ENCODE data around the gene SPAG5. TPM values are rescaled to one million over a fixed set of nuclear protein-coding genes. Genes with fewer than 3 reads are reported as not detected.

Gene SPAG5
- total RNA-seq, 4 donors from 2014 or later = 5.7 to 13.5 (median 7.0) TPM

DNA sequence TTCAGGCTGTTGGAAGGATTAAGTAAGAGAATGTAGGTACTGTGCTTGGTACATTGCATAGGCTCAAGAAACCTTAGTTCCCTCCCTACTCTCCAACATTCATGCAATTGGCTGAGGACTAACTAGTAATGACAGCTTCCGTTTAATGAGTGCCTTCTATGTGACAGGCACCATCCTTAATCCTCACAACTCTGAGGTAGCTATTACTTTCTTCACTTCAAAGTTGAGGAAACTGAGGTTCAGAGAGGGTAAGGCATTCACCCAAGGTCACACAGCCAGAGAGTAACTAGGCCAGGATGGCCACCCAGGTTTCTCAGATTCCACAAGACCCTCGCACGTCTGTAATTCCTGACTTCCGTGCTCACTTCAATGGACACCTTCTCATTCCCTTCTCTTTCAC, 68.6 kb downstream of the SPAG5 start:
- Histone ChIP-seq H3K4me3 (no peak overlapping the region), H3K27me3 (no peaks in the 10 kb centered on the region), H3K4me1 (peaks cover 71% of the 10 kb centered on the region), H3K9me3 (no peaks in the 10 kb centered on the region), H3K27ac (no peak overlapping the region), H3K36me3 (no peaks in the 10 kb centered on the region)
- no peak for DNase-seq (ENCODE audit: low spot score in 2 of 2)
- no peak for TF ChIP-seq EP300 (IDR thresholded peaks at IDR 0.05)
- TF ChIP-seq POLR2AphosphoS5 (IDR thresholded peaks at IDR 0.05) = no peak
- TF ChIP-seq, protein P1, sequence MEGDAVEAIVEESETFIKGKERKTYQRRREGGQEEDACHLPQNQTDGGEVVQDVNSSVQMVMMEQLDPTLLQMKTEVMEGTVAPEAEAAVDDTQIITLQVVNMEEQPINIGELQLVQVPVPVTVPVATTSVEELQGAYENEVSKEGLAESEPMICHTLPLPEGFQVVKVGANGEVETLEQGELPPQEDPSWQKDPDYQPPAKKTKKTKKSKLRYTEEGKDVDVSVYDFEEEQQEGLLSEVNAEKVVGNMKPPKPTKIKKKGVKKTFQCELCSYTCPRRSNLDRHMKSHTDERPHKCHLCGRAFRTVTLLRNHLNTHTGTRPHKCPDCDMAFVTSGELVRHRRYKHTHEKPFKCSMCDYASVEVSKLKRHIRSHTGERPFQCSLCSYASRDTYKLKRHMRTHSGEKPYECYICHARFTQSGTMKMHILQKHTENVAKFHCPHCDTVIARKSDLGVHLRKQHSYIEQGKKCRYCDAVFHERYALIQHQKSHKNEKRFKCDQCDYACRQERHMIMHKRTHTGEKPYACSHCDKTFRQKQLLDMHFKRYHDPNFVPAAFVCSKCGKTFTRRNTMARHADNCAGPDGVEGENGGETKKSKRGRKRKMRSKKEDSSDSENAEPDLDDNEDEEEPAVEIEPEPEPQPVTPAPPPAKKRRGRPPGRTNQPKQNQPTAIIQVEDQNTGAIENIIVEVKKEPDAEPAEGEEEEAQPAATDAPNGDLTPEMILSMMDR (IDR thresholded peaks at IDR 0.05) = no peak
- no peak for TF ChIP-seq POLR2A (IDR thresholded peaks at IDR 0.05)
- WGBS = 80% methylated on average over 4 of the region's 4 CpGs

GRCh38 chr17:28529013-28529400, 69.8 kb downstream of the SPAG5 start:
- no peaks in the 10 kb centered on the region for H3K36me3 ChIP-seq
- DNase-seq (ENCODE audit: low spot score in 2 of 2) = no peak
- TF ChIP-seq, protein P1 (IDR thresholded peaks at IDR 0.05) = no peak
- TF ChIP-seq POLR2A (IDR thresholded peaks at IDR 0.05) (no peak), POLR2AphosphoS5 (IDR thresholded peaks at IDR 0.05) (no peak), EP300 (IDR thresholded peaks at IDR 0.05) (no peak)
- H3K27ac ChIP-seq = no peak overlapping the region
- H3K4me3 ChIP-seq = no peak overlapping the region
- peaks cover 80% of the 10 kb centered on the region for H3K4me1 ChIP-seq
- H3K27me3 ChIP-seq = no peaks in the 10 kb centered on the region
- H3K9me3 ChIP-seq = no peaks in the 10 kb centered on the region
- 91% methylated on average over 3 of the region's 3 CpGs for WGBS

DNA sequence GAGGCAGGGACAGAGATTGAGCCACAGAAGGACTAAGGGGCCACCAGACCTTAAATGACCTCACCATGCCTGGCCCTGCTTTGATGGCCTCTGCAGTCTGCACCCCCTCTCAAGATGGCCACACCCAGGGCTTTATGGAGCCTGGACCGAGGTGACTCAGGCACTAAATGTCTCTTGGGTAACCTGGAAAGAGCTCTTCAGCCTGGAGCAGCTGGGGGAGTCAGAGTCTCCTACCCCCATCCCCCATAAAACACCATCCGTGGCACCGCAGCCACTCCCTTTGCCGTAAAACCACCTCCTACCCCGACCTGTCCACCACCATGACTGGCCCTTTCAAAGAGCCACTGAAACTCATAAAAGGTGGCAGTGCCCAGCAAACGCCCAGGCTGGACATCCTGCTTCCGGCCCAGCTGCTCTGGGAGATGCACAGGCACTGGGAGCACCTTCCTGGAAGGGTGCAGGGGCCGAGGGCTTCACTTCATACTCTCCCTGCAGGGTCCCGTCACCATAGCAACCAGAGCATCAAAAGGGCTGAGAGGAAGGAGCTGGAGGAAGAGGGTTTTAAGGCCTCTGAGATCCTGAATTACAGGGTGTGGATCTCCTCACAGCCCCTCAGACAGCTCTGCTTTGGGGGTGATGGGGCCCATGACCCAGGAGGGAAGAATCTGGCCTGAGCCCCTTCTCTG, 70.4 kb downstream of the SPAG5 start:
- 66% methylated on average over 9 of the region's 9 CpGs for WGBS
- H3K36me3 ChIP-seq = no peaks in the 10 kb centered on the region
- DNase-seq (ENCODE audit: low spot score in 2 of 2) = no peak
- H3K27me3 ChIP-seq = no peaks in the 10 kb centered on the region
- H3K4me3 ChIP-seq = no peak overlapping the region
- TF ChIP-seq, protein P1 (IDR thresholded peaks at IDR 0.05) = no peak
- TF ChIP-seq POLR2AphosphoS5 (IDR thresholded peaks at IDR 0.05) = no peak
- no peak for TF ChIP-seq POLR2A (IDR thresholded peaks at IDR 0.05)
- TF ChIP-seq EP300 (IDR thresholded peaks at IDR 0.05) = no peak
- peak overlapping the region; percentile 71 for H3K27ac ChIP-seq
- H3K9me3 ChIP-seq = no peaks in the 10 kb centered on the region
- peaks cover 76% of the 10 kb centered on the region for H3K4me1 ChIP-seq

DNA sequence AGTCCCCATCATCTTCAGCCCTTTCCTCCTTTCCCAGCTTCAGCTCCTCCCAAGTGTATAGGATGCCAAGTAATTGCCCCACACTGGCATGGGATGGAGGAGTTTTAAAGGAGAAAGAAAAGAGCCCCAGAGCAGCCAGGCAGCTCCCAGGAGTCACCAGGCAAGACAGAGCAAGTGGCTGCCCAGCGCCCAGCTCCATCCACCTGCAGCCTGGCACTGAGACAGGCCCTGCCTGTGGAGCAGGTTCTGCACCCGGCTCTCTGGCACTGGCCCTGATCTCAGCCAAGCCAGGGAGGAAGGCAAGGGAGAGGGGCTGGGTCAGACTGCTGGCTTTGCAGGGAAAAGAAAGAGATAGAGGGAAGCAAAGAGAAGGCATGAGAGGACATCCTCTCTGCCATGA, 71.0 kb downstream of the SPAG5 start:
- H3K36me3 ChIP-seq = no peaks in the 10 kb centered on the region
- peak overlapping the region; percentile 71 for H3K27ac ChIP-seq
- peaks cover 70% of the 10 kb centered on the region for H3K4me1 ChIP-seq
- no peak for DNase-seq (ENCODE audit: low spot score in 2 of 2)
- WGBS = 33% methylated on average over 1 of the region's 2 CpGs
- H3K9me3 ChIP-seq = no peaks in the 10 kb centered on the region
- H3K4me3 ChIP-seq = no peak overlapping the region
- TF ChIP-seq EP300 (IDR thresholded peaks at IDR 0.05) (no peak), POLR2A (IDR thresholded peaks at IDR 0.05) (no peak), POLR2AphosphoS5 (IDR thresholded peaks at IDR 0.05) (no peak)
- TF ChIP-seq, protein P1 (IDR thresholded peaks at IDR 0.05) = no peak
- H3K27me3 ChIP-seq = no peaks in the 10 kb centered on the region

Other genes with a start within 250 kb of the SPAG5 start
- gene POLDIP2, start 241.5 kb downstream of the SPAG5 start, total RNA-seq = 100 to 1,000 TPM in 1 of 4 donors, 10 to 100 TPM in 3; 52.9 to 103 (median 86.0) TPM
- not detected for gene SEBOX, start 233.8 kb downstream of the SPAG5 start, total RNA-seq
- gene VTN, start 228.7 kb downstream of the SPAG5 start, total RNA-seq = 1 to 10 TPM in 1 of 4 donors, under 1 TPM in 2, not detected in 1; 0.42 to 4.2 (median 0.42) TPM
- gene SARM1, start 227.3 kb downstream of the SPAG5 start, total RNA-seq = 10 to 100 TPM in 2 of 4 donors, 1 to 10 TPM in 2; 4.0 to 17.7 (median 11.6) TPM
- gene SLC46A1, start 192.8 kb downstream of the SPAG5 start, total RNA-seq = 1 to 10 TPM; 2.1 to 8.5 (median 3.5) TPM
- 10 to 100 TPM in 3 of 4 donors, 1 to 10 TPM in 1; 9.7 to 22.0 (median 14.8) TPM for gene SLC13A2, start 125.4 kb downstream of the SPAG5 start, total RNA-seq
- gene FOXN1, start 92.7 kb downstream of the SPAG5 start, total RNA-seq = 10 to 100 TPM; 37.4 to 48.3 (median 38.3) TPM
- 10 to 100 TPM; 29.0 to 36.2 (median 32.6) TPM for gene UNC119, start 46.4 kb downstream of the SPAG5 start, total RNA-seq
- 10 to 100 TPM; 38.1 to 76.4 (median 59.2) TPM for gene PIGS, start 27.5 kb downstream of the SPAG5 start, total RNA-seq
- gene ALDOC, start 22.1 kb downstream of the SPAG5 start, total RNA-seq = 100 to 1,000 TPM in 1 of 4 donors, 10 to 100 TPM in 3; 33.0 to 103 (median 62.6) TPM
- gene RSKR, start 15.2 kb upstream of the SPAG5 start, total RNA-seq = 10 to 100 TPM in 3 of 4 donors, 1 to 10 TPM in 1; 3.5 to 43.7 (median 15.2) TPM
- gene BLTP2, start 46.1 kb upstream of the SPAG5 start, total RNA-seq = 100 to 1,000 TPM in 3 of 4 donors, 10 to 100 TPM in 1; 82.7 to 139 (median 125) TPM
- gene SDF2, start 62.9 kb upstream of the SPAG5 start, total RNA-seq = 10 to 100 TPM; 35.8 to 50.3 (median 36.3) TPM
- gene SUPT6H, start 63.2 kb upstream of the SPAG5 start, total RNA-seq = 100 to 1,000 TPM in 1 of 4 donors, 10 to 100 TPM in 3; 41.1 to 123 (median 57.2) TPM
- 1 to 10 TPM in 1 of 4 donors, under 1 TPM in 1, not detected in 2; 0.36 to 6.2 TPM for gene PROCA1, start 112.9 kb upstream of the SPAG5 start, total RNA-seq
- gene RAB34, start 118.8 kb upstream of the SPAG5 start, total RNA-seq = 10 to 100 TPM; 60.7 to 96.1 (median 77.6) TPM
- 100 to 1,000 TPM; 528 to 947 (median 789) TPM for gene RPL23A, start 121.0 kb upstream of the SPAG5 start, total RNA-seq
- 10 to 100 TPM in 3 of 4 donors, 1 to 10 TPM in 1; 6.9 to 25.0 (median 17.0) TPM for gene TLCD1, start 127.2 kb upstream of the SPAG5 start, total RNA-seq
- 1 to 10 TPM; 1.9 to 8.1 (median 6.0) TPM for gene NEK8, start 129.8 kb upstream of the SPAG5 start, total RNA-seq
- 10 to 100 TPM; 26.7 to 38.4 (median 35.3) TPM for gene TRAF4, start 145.0 kb upstream of the SPAG5 start, total RNA-seq
- 10 to 100 TPM; 12.1 to 20.7 (median 17.8) TPM for gene FAM222B, start 243.8 kb upstream of the SPAG5 start, total RNA-seq

Measured in suprapubic skin (tissue), 4 donors.